Measurements from ENCODE around the gene USP6.
"Not testable (repeated sequence)": the region's sequence is repeated elsewhere in the genome, so short reads cannot be mapped to it uniquely, and the experiment has no call there.

USP6 gene

GRCh38 chr17:5136580-5137412 is 21.0 kb downstream of the USP6 start:
- DNase-seq = not testable (repeated sequence)

GRCh38 chr17:5137511-5138197 is 21.8 kb downstream of the USP6 start:
- not testable (repeated sequence) for DNase-seq

- not testable (repeated sequence) for DNase-seq
Measured at GRCh38 chr17:5138198-5138544, 22.3 kb downstream of the USP6 start.

GRCh38 chr17:5138616-5139457 is 23.0 kb downstream of the USP6 start:
- no peak for DNase-seq

- DNase-seq = no peak
Measured at GRCh38 chr17:5139458-5139732, 23.6 kb downstream of the USP6 start.

- not testable (repeated sequence) for DNase-seq
Measured at GRCh38 chr17:5142877-5143276, 27.0 kb downstream of the USP6 start.

- not testable (repeated sequence) for DNase-seq
Measured at GRCh38 chr17:5146122-5146521, 30.3 kb downstream of the USP6 start.

- not testable (repeated sequence) for DNase-seq
Measured at GRCh38 chr17:5160702-5161101, 44.9 kb downstream of the USP6 start.

- DNase-seq = not testable (repeated sequence)
Measured at GRCh38 chr17:5161793-5162192, 46.0 kb downstream of the USP6 start.

GRCh38 chr17:5164436-5164835 is 48.6 kb downstream of the USP6 start:
- no peak for DNase-seq

GRCh38 chr17:5165791-5166564 is 50.1 kb downstream of the USP6 start:
- not testable (repeated sequence) for DNase-seq

- DNase-seq = not testable (repeated sequence)
Measured at GRCh38 chr17:5175027-5175426, 59.2 kb downstream of the USP6 start.

GRCh38 chr17:5179003-5179402 is 63.2 kb downstream of the USP6 start:
- no peak for DNase-seq

GRCh38 chr17:5181509-5182305 is 65.9 kb downstream of the USP6 start:
- DNase-seq = no peak

- no peak for DNase-seq
Measured at GRCh38 chr17:5182597-5183409, 67.0 kb downstream of the USP6 start.

- no peak for DNase-seq
Measured at GRCh38 chr17:5183410-5183793, 67.6 kb downstream of the USP6 start.

GRCh38 chr17:5184288-5184687 is 68.5 kb downstream of the USP6 start:
- no peak for DNase-seq

GRCh38 chr17:5191541-5192417 is 75.9 kb downstream of the USP6 start, which contains the start of gene ZNF594:
Gene ZNF594 (minus strand): TSS chr17:5191868. CDS start chr17:5184256, 7,612 bp downstream.
- peak; percentile 79 for DNase-seq

GRCh38 chr17:5194346-5194745 is 78.5 kb downstream of the USP6 start:
- DNase-seq = no peak

GRCh38 chr17:5198472-5198871 is 82.6 kb downstream of the USP6 start:
- no peak for DNase-seq
